ENCODE data around the gene KCTD21. TPM values are rescaled to one million over a fixed set of nuclear protein-coding genes. Genes with fewer than 3 reads are reported as not detected.

KCTD21 gene
- total RNA-seq, 1 experiment from 2014 or later: 10.2 TPM

DNA sequence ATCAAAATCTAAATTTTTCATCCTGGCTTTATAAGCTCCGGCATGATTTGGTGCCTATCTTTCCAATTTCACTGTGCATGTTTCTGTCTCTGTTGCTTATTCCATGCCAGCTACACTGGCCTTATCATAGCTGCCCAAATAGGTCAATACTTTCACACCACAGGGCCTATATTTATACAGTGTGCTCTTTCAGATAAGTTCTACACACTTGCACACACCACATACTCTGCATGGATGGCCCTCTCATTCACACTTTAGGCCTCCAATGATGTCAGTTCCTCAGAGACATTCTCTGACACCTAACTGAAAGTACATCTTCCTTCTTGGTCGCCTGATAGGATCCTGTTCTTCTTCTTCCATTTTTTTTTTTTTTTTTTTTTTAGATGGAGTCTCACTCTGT, 56.0 kb downstream of the KCTD21 start:
- TF ChIP-seq, protein P1, sequence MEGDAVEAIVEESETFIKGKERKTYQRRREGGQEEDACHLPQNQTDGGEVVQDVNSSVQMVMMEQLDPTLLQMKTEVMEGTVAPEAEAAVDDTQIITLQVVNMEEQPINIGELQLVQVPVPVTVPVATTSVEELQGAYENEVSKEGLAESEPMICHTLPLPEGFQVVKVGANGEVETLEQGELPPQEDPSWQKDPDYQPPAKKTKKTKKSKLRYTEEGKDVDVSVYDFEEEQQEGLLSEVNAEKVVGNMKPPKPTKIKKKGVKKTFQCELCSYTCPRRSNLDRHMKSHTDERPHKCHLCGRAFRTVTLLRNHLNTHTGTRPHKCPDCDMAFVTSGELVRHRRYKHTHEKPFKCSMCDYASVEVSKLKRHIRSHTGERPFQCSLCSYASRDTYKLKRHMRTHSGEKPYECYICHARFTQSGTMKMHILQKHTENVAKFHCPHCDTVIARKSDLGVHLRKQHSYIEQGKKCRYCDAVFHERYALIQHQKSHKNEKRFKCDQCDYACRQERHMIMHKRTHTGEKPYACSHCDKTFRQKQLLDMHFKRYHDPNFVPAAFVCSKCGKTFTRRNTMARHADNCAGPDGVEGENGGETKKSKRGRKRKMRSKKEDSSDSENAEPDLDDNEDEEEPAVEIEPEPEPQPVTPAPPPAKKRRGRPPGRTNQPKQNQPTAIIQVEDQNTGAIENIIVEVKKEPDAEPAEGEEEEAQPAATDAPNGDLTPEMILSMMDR (IDR thresholded peaks at IDR 0.05; ENCODE audit: unreplicated experiment): no peak
- CTCF ChIA-PET: no interaction called here
- Mint-ChIP-seq H3K27me3 (ENCODE audit: insufficient read depth, unreplicated experiment) (no peaks in the 10 kb centered on the region), H3K36me3 (ENCODE audit: insufficient read depth, unreplicated experiment) (peaks cover 16% of the 10 kb centered on the region), H3K27ac (ENCODE audit: low read depth, unreplicated experiment) (peak overlapping the region; percentile 32), H3K9me3 (ENCODE audit: unreplicated experiment) (no peaks in the 10 kb centered on the region), H3K4me3 (ENCODE audit: unreplicated experiment) (no peak overlapping the region), H3K4me1 (ENCODE audit: insufficient read depth, unreplicated experiment) (no peaks in the 10 kb centered on the region)
- no peak for DNase-seq (ENCODE audit: unreplicated experiment)
- no TSS peak for BruUV-seq (replicated peaks)
- intact Hi-C loops (cut with micrococcal nuclease): no loop called here
- POLR2A ChIA-PET: no interaction called here

DNA sequence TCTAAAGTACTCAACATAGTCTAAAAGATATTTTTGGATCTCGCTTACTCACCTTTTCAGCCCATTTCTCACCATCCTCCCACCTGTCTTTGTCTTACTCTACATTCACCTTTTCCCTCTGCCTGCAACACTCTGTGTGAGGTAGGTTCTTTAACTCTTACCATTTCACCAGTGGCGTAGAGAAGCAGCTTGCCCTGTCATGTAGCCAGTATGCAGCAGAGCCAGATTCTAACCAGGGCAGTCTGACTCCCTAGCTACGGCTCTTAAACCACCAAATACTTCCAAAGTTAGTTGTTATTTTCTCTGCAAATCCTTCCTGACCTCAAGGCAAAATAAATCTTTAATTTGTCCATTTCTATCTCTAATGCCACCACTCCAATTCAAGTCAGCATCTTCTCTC, 56.5 kb downstream of the KCTD21 start:
- TF ChIP-seq, protein P1 (IDR thresholded peaks at IDR 0.05; ENCODE audit: unreplicated experiment): no peak
- no peaks in the 10 kb centered on the region for H3K27me3 Mint-ChIP-seq (ENCODE audit: insufficient read depth, unreplicated experiment)
- H3K4me3 Mint-ChIP-seq (ENCODE audit: unreplicated experiment): no peak overlapping the region
- DNase-seq (ENCODE audit: unreplicated experiment): no peak
- ChIA-PET POLR2A (no interaction called here), CTCF (interaction anchor here (2.0 kb wide), 1 partner anchor 432 kb away, joined by 6 read pairs; no protein-coding TSS in a partner anchor)
- intact Hi-C loops (cut with micrococcal nuclease): no loop called here
- no peaks in the 10 kb centered on the region for H3K9me3 Mint-ChIP-seq (ENCODE audit: unreplicated experiment)
- no peaks in the 10 kb centered on the region for H3K4me1 Mint-ChIP-seq (ENCODE audit: insufficient read depth, unreplicated experiment)
- H3K36me3 Mint-ChIP-seq (ENCODE audit: insufficient read depth, unreplicated experiment): peaks cover 11% of the 10 kb centered on the region
- peak overlapping the region; percentile 32 for H3K27ac Mint-ChIP-seq (ENCODE audit: low read depth, unreplicated experiment)
- no TSS peak for BruUV-seq (replicated peaks)

GRCh38 chr11:78127403-78127802, 61.0 kb downstream of the KCTD21 start:
- ChIA-PET CTCF (no interaction called here), POLR2A (interaction anchor here (1.0 kb wide), 1 partner anchor 11 kb away, joined by 5 read pairs; the partner anchor contains the start of gene ALG8)
- no peaks in the 10 kb centered on the region for H3K4me1 Mint-ChIP-seq (ENCODE audit: insufficient read depth, unreplicated experiment)
- H3K36me3 Mint-ChIP-seq (ENCODE audit: insufficient read depth, unreplicated experiment): peaks cover 27% of the 10 kb centered on the region
- intact Hi-C loops (cut with micrococcal nuclease): no loop called here
- TF ChIP-seq, protein P1 (IDR thresholded peaks at IDR 0.05; ENCODE audit: unreplicated experiment): no peak
- H3K27ac Mint-ChIP-seq (ENCODE audit: low read depth, unreplicated experiment): no peak overlapping the region
- no TSS peak for BruUV-seq (replicated peaks)
- no peak overlapping the region for H3K4me3 Mint-ChIP-seq (ENCODE audit: unreplicated experiment)
- H3K27me3 Mint-ChIP-seq (ENCODE audit: insufficient read depth, unreplicated experiment): no peaks in the 10 kb centered on the region
- DNase-seq (ENCODE audit: unreplicated experiment): no peak
- no peaks in the 10 kb centered on the region for H3K9me3 Mint-ChIP-seq (ENCODE audit: unreplicated experiment)

Other genes starting within 250 kb of the KCTD21 start
- gene INTS4, start 194.0 kb downstream of the KCTD21 start, total RNA-seq (2022): 21.6 and 25.2 TPM in 2 replicates
- gene KCTD14, start 165.3 kb downstream of the KCTD21 start, total RNA-seq (2022): 1.5 and 2.2 TPM in 2 replicates
- gene THRSP, start 124.8 kb downstream of the KCTD21 start, total RNA-seq (2022): not detected in 2 replicates
- gene NDUFC2, start 108.8 kb downstream of the KCTD21 start, total RNA-seq (2022): 156 and 186 TPM in 2 replicates
- gene ALG8, start 49.0 kb downstream of the KCTD21 start, total RNA-seq (2022): 33.8 and 37.2 TPM in 2 replicates
- gene USP35, start 293 bp upstream of the KCTD21 start, total RNA-seq (2022): 6.7 and 10.3 TPM in 2 replicates
- gene GAB2, start 229.2 kb upstream of the KCTD21 start, total RNA-seq (2022): 4.2 and 4.5 TPM in 2 replicates

Data from MCF 10A (cell line).